C4-2B (cell line): Measurements from ENCODE around the gene PPP1R7.

Experiments
- CTCF ChIP-seq: fragments of 450-650 bp; conservative IDR thresholded peaks from 2 replicates; pipeline ENCODE4 v1.5.1; 2017; ENCODE audit warnings: mild to moderate bottlenecking
- ZFX ChIP-seq: fragments of 450-650 bp; IDR thresholded peaks from 2 replicates; pipeline ENCODE4 v1.6.1; 2017

GRCh38 chr2:241115361-241115760 lies 34.9 kb upstream of the PPP1R7 start:
- no peak for TF ChIP-seq CTCF
- TF ChIP-seq ZFX: no peak
